ENCODE data around the gene CFAP298.

Gene CFAP298

DNA sequence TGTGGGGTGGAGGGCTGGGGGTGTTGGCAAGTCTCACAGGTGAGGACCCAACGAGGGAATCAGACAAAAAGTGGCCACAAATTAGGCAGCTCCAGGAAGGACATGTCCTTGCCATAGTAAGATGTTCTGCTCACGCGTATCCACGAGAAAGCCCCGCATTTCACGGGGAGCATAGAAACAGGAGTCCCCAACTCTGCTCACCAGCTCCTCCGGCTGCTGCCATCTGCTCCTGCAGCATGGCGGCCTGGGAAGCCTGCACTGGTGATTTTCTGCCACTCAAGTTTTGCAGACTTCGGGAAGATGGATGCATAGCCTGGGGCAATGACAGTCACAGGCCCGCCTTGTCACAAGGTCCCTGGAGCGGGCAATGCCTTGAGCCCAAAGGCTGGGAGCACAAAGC is 36.2 kb downstream of the CFAP298 start:
- Histone ChIP-seq H3K9me3 (no peaks in the 10 kb centered on the region), H3K4me1 (ENCODE audit: control insufficient read depth in 1 of 2, insufficient read depth in 1 of 2, low read depth in 1 of 2, low read length in 1 of 2) (no peaks in the 10 kb centered on the region), H3K36me3 (no peaks in the 10 kb centered on the region), H3K4me3 (ENCODE audit: low read depth in 1 of 2, low read length in 1 of 2) (no peak overlapping the region), H3K27ac (no peak overlapping the region), H3K27me3 (no peaks in the 10 kb centered on the region)
- TF ChIP-seq, protein P1, sequence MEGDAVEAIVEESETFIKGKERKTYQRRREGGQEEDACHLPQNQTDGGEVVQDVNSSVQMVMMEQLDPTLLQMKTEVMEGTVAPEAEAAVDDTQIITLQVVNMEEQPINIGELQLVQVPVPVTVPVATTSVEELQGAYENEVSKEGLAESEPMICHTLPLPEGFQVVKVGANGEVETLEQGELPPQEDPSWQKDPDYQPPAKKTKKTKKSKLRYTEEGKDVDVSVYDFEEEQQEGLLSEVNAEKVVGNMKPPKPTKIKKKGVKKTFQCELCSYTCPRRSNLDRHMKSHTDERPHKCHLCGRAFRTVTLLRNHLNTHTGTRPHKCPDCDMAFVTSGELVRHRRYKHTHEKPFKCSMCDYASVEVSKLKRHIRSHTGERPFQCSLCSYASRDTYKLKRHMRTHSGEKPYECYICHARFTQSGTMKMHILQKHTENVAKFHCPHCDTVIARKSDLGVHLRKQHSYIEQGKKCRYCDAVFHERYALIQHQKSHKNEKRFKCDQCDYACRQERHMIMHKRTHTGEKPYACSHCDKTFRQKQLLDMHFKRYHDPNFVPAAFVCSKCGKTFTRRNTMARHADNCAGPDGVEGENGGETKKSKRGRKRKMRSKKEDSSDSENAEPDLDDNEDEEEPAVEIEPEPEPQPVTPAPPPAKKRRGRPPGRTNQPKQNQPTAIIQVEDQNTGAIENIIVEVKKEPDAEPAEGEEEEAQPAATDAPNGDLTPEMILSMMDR (IDR thresholded peaks at IDR 0.05): no peak

DNA sequence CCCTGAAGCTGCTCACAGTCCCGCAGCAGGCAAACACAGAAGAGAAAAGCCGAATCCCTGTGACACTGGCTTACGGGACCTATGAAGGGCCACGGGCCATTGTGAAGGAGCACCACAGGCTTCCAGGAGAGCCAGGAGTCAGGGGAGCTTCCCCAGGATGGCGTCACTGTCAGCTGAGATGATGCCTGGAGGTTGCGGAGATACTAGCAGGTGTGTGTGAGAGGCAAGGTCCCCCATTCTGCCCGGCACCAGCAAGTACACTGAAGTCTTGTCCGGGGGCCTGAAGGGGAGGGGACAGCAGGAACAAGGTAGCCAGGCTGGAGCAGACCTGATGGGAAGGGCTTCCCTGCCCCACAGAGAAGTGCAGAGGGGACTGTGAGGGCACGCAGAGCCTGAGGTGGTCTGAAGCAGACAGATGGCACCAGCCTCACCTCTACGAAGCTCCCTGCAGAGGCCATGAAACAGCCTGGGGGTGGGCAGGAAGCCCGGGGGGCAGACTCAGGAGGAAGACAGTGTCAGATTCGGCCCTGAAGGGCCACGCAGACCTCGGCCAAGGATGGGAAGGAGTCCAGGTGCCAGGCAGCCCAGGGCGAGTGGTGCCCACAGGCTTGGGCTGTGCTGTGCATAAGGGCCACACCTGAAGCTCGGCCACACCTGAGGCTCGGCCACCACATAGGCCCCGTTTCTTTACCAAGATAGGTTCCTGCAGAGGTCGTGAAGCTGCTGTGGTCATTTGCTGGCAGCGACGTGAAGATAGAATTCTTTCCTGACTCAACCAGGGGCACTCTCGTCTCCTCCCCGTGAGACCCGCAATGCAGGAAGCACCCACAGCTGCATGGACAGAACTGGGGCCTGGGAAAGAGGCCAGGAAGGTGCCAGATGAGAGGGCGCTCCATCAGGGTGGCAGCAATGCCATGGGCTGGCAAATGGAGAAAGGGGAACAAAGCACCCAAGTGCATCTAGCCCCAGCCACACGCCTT is 36.9 kb downstream of the CFAP298 start:
- Histone ChIP-seq H3K4me3 (ENCODE audit: low read depth in 1 of 2, low read length in 1 of 2) (no peak overlapping the region), H3K27me3 (no peaks in the 10 kb centered on the region), H3K27ac (no peak overlapping the region), H3K36me3 (no peaks in the 10 kb centered on the region), H3K9me3 (no peaks in the 10 kb centered on the region), H3K4me1 (ENCODE audit: control insufficient read depth in 1 of 2, insufficient read depth in 1 of 2, low read depth in 1 of 2, low read length in 1 of 2) (no peaks in the 10 kb centered on the region)
- TF ChIP-seq, protein P1 (IDR thresholded peaks at IDR 0.05): no peak

DNA sequence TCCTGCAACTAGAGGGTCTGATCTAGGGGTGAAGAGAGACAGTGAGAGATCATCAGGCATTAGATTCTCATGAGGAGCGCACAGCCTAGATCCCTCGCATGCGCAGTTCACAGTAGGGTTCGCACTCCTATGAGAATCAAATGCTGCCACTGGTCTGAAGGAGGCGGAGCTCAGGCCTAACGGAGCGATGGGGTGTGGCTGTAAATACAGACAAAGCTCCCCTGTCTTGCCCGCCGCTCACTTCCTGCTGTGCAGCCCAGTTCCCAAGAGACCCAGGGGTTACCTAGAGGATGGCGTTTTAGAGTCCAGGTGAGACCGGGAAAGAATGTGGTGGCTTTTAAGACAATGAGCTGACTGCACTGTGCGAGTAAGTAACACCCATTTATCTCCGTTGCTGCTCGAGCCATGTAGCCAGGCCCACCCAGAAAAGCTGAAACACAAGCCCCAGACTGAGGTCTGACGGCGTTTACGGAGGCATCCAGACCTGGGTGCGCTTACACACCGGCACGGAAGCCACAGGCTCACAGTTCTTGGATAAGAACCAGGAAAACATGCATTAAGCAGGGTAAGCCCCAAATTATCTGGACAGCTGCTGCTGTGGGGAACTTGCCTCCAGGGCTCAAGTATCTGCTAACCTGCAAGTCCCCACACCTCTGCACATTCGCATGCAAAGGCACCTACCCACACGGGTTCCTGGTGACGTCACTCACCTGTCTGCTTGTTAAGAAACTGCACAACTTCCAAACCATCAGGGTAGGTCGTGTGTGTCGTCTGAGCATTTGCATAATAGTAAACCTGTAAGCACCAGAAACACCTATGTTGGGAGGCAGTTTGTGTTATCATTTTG is 39.4 kb downstream of the CFAP298 start:
- Histone ChIP-seq H3K9me3 (no peaks in the 10 kb centered on the region), H3K27me3 (peaks cover 21% of the 10 kb centered on the region), H3K36me3 (no peaks in the 10 kb centered on the region), H3K27ac (no peak overlapping the region), H3K4me1 (ENCODE audit: control insufficient read depth in 1 of 2, insufficient read depth in 1 of 2, low read depth in 1 of 2, low read length in 1 of 2) (peaks cover 11 to 12% of the 10 kb centered on the region in 2 experiments), H3K4me3 (ENCODE audit: low read depth in 1 of 2, low read length in 1 of 2) (no peak overlapping the region)
- TF ChIP-seq, protein P1 (IDR thresholded peaks at IDR 0.05): no peak

DNA sequence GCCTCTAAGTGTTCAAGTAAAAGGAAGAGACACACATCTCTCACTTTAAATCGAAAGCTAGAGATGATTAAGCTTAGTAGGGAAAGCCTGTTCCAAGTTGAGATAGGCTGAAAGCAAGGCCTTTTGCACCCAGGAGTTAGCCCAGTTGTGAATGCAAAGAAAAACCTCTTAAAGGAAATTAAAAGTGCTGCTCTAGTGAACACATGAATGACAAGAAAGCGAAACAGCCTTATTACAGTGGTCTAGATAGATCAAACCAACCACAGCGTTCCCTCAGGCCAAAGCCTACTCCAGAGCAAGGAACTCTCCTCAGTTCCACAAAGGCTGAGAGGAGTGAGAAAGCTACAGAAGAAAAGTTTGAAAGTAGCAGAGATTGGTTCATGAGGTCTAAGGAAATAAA is 41.7 kb downstream of the CFAP298 start:
- TF ChIP-seq, protein P1 (IDR thresholded peaks at IDR 0.05): no peak
- Histone ChIP-seq H3K36me3 (no peaks in the 10 kb centered on the region), H3K9me3 (no peaks in the 10 kb centered on the region), H3K27me3 (peaks cover 28% of the 10 kb centered on the region), H3K4me1 (ENCODE audit: control insufficient read depth in 1 of 2, insufficient read depth in 1 of 2, low read depth in 1 of 2, low read length in 1 of 2) (peaks cover 11 to 12% of the 10 kb centered on the region in 2 experiments), H3K4me3 (ENCODE audit: low read depth in 1 of 2, low read length in 1 of 2) (no peak overlapping the region), H3K27ac (no peak overlapping the region)

DNA sequence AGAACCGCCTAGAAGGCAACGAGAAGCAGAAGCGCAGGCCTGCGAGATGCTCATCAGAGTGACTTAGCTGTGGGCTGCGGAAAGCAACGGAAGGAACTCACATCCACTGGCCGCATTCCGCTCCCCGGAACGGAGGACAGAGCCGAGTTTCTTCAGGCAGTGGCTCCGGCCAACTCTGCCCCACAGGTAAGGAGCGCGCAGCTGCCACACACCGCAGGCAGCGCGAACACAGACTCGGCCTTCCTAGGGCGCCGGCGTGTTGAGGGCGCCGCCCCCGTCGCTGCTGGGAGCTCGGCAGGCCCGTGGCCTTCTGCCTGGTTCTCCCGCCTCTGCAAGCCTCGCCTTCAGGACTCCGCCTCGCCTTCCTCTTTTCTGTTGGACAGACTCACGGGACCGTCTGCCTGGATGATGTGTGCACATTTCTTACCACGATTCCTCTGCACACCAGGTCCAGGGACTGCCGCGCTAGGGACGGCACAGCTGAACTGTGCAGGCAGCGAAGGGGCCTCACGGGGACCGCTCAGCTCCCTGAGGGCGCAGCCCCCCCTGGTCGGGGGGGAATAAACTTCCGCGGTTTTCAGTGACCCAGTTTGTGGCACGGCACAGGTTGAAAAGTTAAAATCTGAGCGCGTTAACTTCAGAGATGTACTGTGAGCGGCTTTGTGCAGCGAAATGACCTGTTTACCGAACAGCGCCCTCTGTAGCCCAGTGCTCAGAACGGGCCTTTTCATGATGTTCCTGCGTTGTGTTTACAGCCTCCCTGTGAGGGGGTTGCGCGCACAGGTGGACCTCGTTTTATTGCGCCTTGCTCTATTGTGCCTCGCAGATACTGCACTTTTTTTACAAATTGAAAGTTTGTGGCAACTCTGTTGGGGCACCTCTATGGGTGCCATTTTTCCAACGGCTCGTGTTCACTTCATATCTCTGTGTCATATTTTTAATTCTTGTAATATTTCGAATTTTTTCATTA is 42.6 kb downstream of the CFAP298 start:
- H3K36me3 ChIP-seq: no peaks in the 10 kb centered on the region
- TF ChIP-seq, protein P1 (IDR thresholded peaks at IDR 0.05): no peak
- H3K27me3 ChIP-seq: peaks cover 28% of the 10 kb centered on the region
- peak overlapping the region; percentile 22 to 39 for H3K4me3 ChIP-seq (ENCODE audit: low read depth in 1 of 2, low read length in 1 of 2)
- peaks cover 11 to 12% of the 10 kb centered on the region in 2 experiments for H3K4me1 ChIP-seq (ENCODE audit: control insufficient read depth in 1 of 2, insufficient read depth in 1 of 2, low read depth in 1 of 2, low read length in 1 of 2)
- no peak overlapping the region for H3K27ac ChIP-seq
- H3K9me3 ChIP-seq: no peaks in the 10 kb centered on the region

Measured in neutrophil (primary cell).